Left cardiac atrium (tissue), 4 donors: Measurements from ENCODE around the gene HRG. TPM values are rescaled to one million over a fixed set of nuclear protein-coding genes. Genes with fewer than 3 reads are reported as not detected.
A peak's percentile ranks its signal among the peaks of the same experiment; 100 is the strongest.
"Not testable (repeated sequence)": the region's sequence is repeated elsewhere in the genome, so short reads cannot be mapped to it uniquely, and the experiment has no call there.

Experiments used
- ATAC-seq, 2 donors: fragments of 200-7000 bp; cut with Tn5 transposase; one replicate each; pipeline ENCODE4 v1.9.1; 2020; ENCODE audit warnings: mild to moderate bottlenecking in 2 of 2, moderate library complexity in 2 of 2
- DNase-seq: peaks from one replicate; pipeline ENCODE4 v3.0.0-alpha.2; 2020
- intact Hi-C, 2 donors: fragments of 100-400 bp; cut with DNase I; formaldehyde crosslinking; loops; one replicate each; pipeline versions ENCODE4 v1.14.1 to v1.15.1; 2022 to 2023
- total RNA-seq, 2 donors: library from RNA; stranded (reverse); fragmentation: NEBNext Ultra II Directional; extraction: Animal tissue kit (Norgen Biotek cat#: 25700); gene quantifications; one replicate each; pipeline ENCODE4 v1.2.1, GENCODE V29; 2021
- donor health status: DM: no; HTN: yes; CAD: no.
- donor health status: DM: no; HTN: yes; CAD: no; lungs with severe emphysema.
- donor health status: DM: yes; HTN: yes; CAD: no.
- donor health status: Dilated cardiomyopathy.

Gene HRG
- total RNA-seq, 2 donors from 2014 or later = 0.16 TPM; not detected in 1

GRCh38 chr3:186708983-186709679, 43.3 kb downstream of the HRG start:
- DNase-seq (no peak), ATAC-seq (peak; percentile 78 to 80)
- intact Hi-C loops = loop anchor here in 1 of 2 donors (10.0 kb wide), 1 partner anchor 46 kb away; no protein-coding TSS in a partner anchor

- DNase-seq, ATAC-seq, intact Hi-C loops: not testable (repeated sequence)
These were observed 44.9 kb downstream of the HRG start for GRCh38 chr3:186710694-186711093.

- intact Hi-C loops = no loop called here
- DNase-seq (no peak), ATAC-seq (no peak)
These were observed 47.7 kb downstream of the HRG start for GRCh38 chr3:186713499-186713898.

GRCh38 chr3:186717039-186717457, 51.2 kb downstream of the HRG start, which contains the start of gene KNG1:
Gene KNG1, plus strand, starts transcription at chr3:186717359. Its CDS starts 184 bp downstream, at chr3:186717543.
- ATAC-seq (no peak), DNase-seq (no peak)
- intact Hi-C loops = no loop called here

- intact Hi-C loops = no loop called here
- DNase-seq (no peak), ATAC-seq (peak in 1 of 2 donors; percentile 47)
These were observed 54.3 kb downstream of the HRG start for GRCh38 chr3:186719945-186720739.

GRCh38 chr3:186722457-186722856, 56.6 kb downstream of the HRG start:
- DNase-seq = no peak
- no peak for ATAC-seq
- intact Hi-C loops = no loop called here

- no peak for ATAC-seq
- intact Hi-C loops = no loop called here
- no peak for DNase-seq
These were observed 59.1 kb downstream of the HRG start for GRCh38 chr3:186724911-186725310.

Other genes with a start within 250 kb of the HRG start
- gene CRYGS, start 121.6 kb upstream of the HRG start, total RNA-seq = 1 to 10 TPM in 1 of 2 donors, under 1 TPM in 1; 0.94 to 2.0 TPM
- gene TBCCD1, start 98.7 kb upstream of the HRG start, total RNA-seq = 1 to 10 TPM; 6.8 to 7.8 TPM
- 10 to 100 TPM; 43.6 to 52.8 TPM for gene DNAJB11, start 95.3 kb upstream of the HRG start, total RNA-seq
- gene AHSG, start 53.0 kb upstream of the HRG start, total RNA-seq = under 1 TPM; 0.13 to 0.15 TPM
- not detected for gene FETUB, start 25.6 kb upstream of the HRG start, total RNA-seq
- gene KNG1, start 51.3 kb downstream of the HRG start, total RNA-seq = under 1 TPM; 0.21 to 0.24 TPM
- 100 to 1,000 TPM; 260 to 342 TPM for gene EIF4A2, start 117.6 kb downstream of the HRG start, total RNA-seq
- gene RFC4, start 140.5 kb downstream of the HRG start, total RNA-seq = 10 to 100 TPM in 1 of 2 donors, 1 to 10 TPM in 1; 9.6 to 12.0 TPM
- gene ADIPOQ, start 176.7 kb downstream of the HRG start, total RNA-seq = 100 to 1,000 TPM; 125 to 192 TPM